GM18868 (cell line): ENCODE data around the gene PBXIP1.

Experiments
- ATAC-seq: cut with Tn5 transposase; IDR thresholded peaks from one replicate; pipeline ENCODE4 v1.9.1; 2021; ENCODE audit warnings: mild to moderate bottlenecking, moderate library complexity; ENCODE audit not compliant: unreplicated experiment

Gene PBXIP1

GRCh38 chr1:154973344-154974101, 17.6 kb upstream of the PBXIP1 start:
- ATAC-seq = no peak

- no peak for ATAC-seq
Observed at GRCh38 chr1:154972517-154973343, 16.8 kb upstream of the PBXIP1 start.

- no peak for ATAC-seq
Observed at GRCh38 chr1:154972213-154972516, 16.3 kb upstream of the PBXIP1 start.

- ATAC-seq = no peak
Observed at GRCh38 chr1:154971341-154971998, 15.6 kb upstream of the PBXIP1 start.

- ATAC-seq = peak; percentile 43
Observed at GRCh38 chr1:154970631-154971340, 14.9 kb upstream of the PBXIP1 start, which contains the start of gene SHC1. TSS of gene SHC1 (minus strand) at chr1:154970747. CDS start at chr1:154970526, 221 bp downstream.

GRCh38 chr1:154969860-154970452, 14.1 kb upstream of the PBXIP1 start:
- ATAC-seq = no peak

- ATAC-seq = no peak
Observed at GRCh38 chr1:154969246-154969645, 13.3 kb upstream of the PBXIP1 start.

- no peak for ATAC-seq
Observed at GRCh38 chr1:154968731-154969130, 12.8 kb upstream of the PBXIP1 start.

GRCh38 chr1:154967331-154967950, 11.5 kb upstream of the PBXIP1 start:
- no peak for ATAC-seq

GRCh38 chr1:154966111-154966510, 10.2 kb upstream of the PBXIP1 start:
- ATAC-seq = no peak

GRCh38 chr1:154964359-154964758, 8.5 kb upstream of the PBXIP1 start:
- ATAC-seq = no peak

- ATAC-seq = no peak
Observed at GRCh38 chr1:154963643-154964042, 7.7 kb upstream of the PBXIP1 start.

GRCh38 chr1:154962795-154963330, 7.0 kb upstream of the PBXIP1 start:
- no peak for ATAC-seq

- peak; percentile 11 for ATAC-seq
Observed at GRCh38 chr1:154962156-154962749, 6.4 kb upstream of the PBXIP1 start.

- peak; percentile 79 for ATAC-seq
Observed at GRCh38 chr1:154961207-154962155, 5.6 kb upstream of the PBXIP1 start, which contains the start of gene PYGO2. TSS of gene PYGO2 (minus strand) at chr1:154961782. CDS start at chr1:154961576, 206 bp downstream.

GRCh38 chr1:154960446-154961136, 4.7 kb upstream of the PBXIP1 start:
- ATAC-seq = no peak

- no peak for ATAC-seq
Observed at GRCh38 chr1:154959426-154959780, 3.5 kb upstream of the PBXIP1 start.
